Peyer's patch (tissue), 4 donors: ENCODE results near the gene GLS. TPM values are rescaled to one million over a fixed set of nuclear protein-coding genes. Genes with fewer than 3 reads are reported as not detected.

Experiments used
- DNase-seq, 3 donors: peaks; one replicate each; pipeline ENCODE4 v3.0.0-alpha.2; 2017 to 2019
- H3K27ac ChIP-seq, 4 donors: fragments of 200-600 bp; sonication (generic); one replicate each; pipeline ENCODE4 v1.5.1; 2016 to 2019
- H3K27me3 ChIP-seq, 2 donors: fragments of 200-600 bp; sonication (generic); one replicate each; pipeline ENCODE4 v1.5.1; 2019
- H3K36me3 ChIP-seq, 3 donors: fragments of 200-600 bp; sonication (generic); one replicate each; pipeline ENCODE4 v1.5.1; 2016 to 2019
- H3K4me1 ChIP-seq, 4 donors: fragments of 200-600 bp; sonication (generic); one replicate each; pipeline ENCODE4 v1.5.1; 2016 to 2019
- H3K4me3 ChIP-seq, 4 donors: fragments of 200-600 bp; sonication (generic); 1 replicate in 3 of 4; 2 replicates in 1 of 4; pipeline ENCODE4 v1.5.1; 2016 to 2019; ENCODE audit warnings: mild to moderate bottlenecking in 1 of 4
- H3K9me3 ChIP-seq, 4 donors: fragments of 200-600 bp; sonication (generic); one replicate each; pipeline ENCODE4 v1.5.1; 2016 to 2019; ENCODE audit warnings: mild to moderate bottlenecking in 1 of 4
- CTCF ChIP-seq, 6 experiments: fragments of 450-650 bp in 4 of 6; fragments of 200-600 bp in 2 of 6; sonication (generic) in 1 of 6; IDR thresholded peaks; one replicate each; pipeline ENCODE4 v1.5.1; 2017 to 2019; ENCODE audit warnings: antibody characterized with exemption in 6 of 6, mild to moderate bottlenecking in 3 of 6, moderate library complexity in 1 of 6
- POLR2A ChIP-seq, 2 donors: fragments of 450-650 bp; IDR thresholded peaks; one replicate each; pipeline ENCODE4 v1.5.1; 2017; ENCODE audit warnings: antibody characterized with exemption in 2 of 2, mild to moderate bottlenecking in 2 of 2, moderate library complexity in 2 of 2
- total RNA-seq, 4 donors: library from RNA; depleted of rRNA; stranded (reverse); fragments of >200 nt; gene quantifications; one replicate each; pipeline ENCODE4 v1.1.0, GENCODE V29; 2016

The GLS gene
- total RNA-seq, 4 donors from 2014 or later = 232 to 298 (median 258) TPM

GRCh38 chr2:190842606-190843104 is 38.0 kb upstream of the GLS start:
- DNase-seq = no peak
- no peak for TF ChIP-seq POLR2A (IDR thresholded peaks at IDR 0.05)
- no peak for TF ChIP-seq CTCF (IDR thresholded peaks at IDR 0.05)
- H3K4me3 ChIP-seq = no peak overlapping the region
- no peak overlapping the region for H3K27ac ChIP-seq
- no peaks in the 10 kb centered on the region for H3K27me3 ChIP-seq
- no peaks in the 10 kb centered on the region for H3K36me3 ChIP-seq
- H3K4me1 ChIP-seq = peaks cover 0 to under 1% (median 0%) of the 10 kb centered on the region in 4 donors
- no peaks in the 10 kb centered on the region for H3K9me3 ChIP-seq

GRCh38 chr2:190843890-190844699 is 36.5 kb upstream of the GLS start:
- Histone ChIP-seq H3K27me3 (no peaks in the 10 kb centered on the region), H3K36me3 (no peaks in the 10 kb centered on the region), H3K4me3 (no peak overlapping the region), H3K4me1 (peaks cover 0 to 3% (median 0%) of the 10 kb centered on the region in 4 donors), H3K9me3 (no peaks in the 10 kb centered on the region), H3K27ac (no peak overlapping the region)
- TF ChIP-seq POLR2A (IDR thresholded peaks at IDR 0.05) (no peak), CTCF (IDR thresholded peaks at IDR 0.05) (no peak)
- DNase-seq = no peak

GRCh38 chr2:190844700-190845401 is 35.8 kb upstream of the GLS start:
- Histone ChIP-seq H3K27me3 (no peaks in the 10 kb centered on the region), H3K27ac (no peak overlapping the region), H3K9me3 (no peaks in the 10 kb centered on the region), H3K4me1 (peaks cover 0 to 3% (median 0%) of the 10 kb centered on the region in 4 donors), H3K4me3 (no peak overlapping the region), H3K36me3 (no peaks in the 10 kb centered on the region)
- no peak for TF ChIP-seq POLR2A (IDR thresholded peaks at IDR 0.05)
- TF ChIP-seq CTCF (IDR thresholded peaks at IDR 0.05) = no peak
- DNase-seq = no peak

- no peak overlapping the region for H3K4me3 ChIP-seq
- peaks cover 0 to 3% (median 0%) of the 10 kb centered on the region in 4 donors for H3K4me1 ChIP-seq
- DNase-seq = no peak
- H3K27ac ChIP-seq = no peak overlapping the region
- H3K27me3 ChIP-seq = no peaks in the 10 kb centered on the region
- no peaks in the 10 kb centered on the region for H3K36me3 ChIP-seq
- no peaks in the 10 kb centered on the region for H3K9me3 ChIP-seq
- no peak for TF ChIP-seq CTCF (IDR thresholded peaks at IDR 0.05)
- no peak for TF ChIP-seq POLR2A (IDR thresholded peaks at IDR 0.05)
Observed at GRCh38 chr2:190846746-190847145, 33.9 kb upstream of the GLS start.

GRCh38 chr2:190847504-190848081 is 33.0 kb upstream of the GLS start:
- no peak overlapping the region for H3K27ac ChIP-seq
- TF ChIP-seq POLR2A (IDR thresholded peaks at IDR 0.05) (no peak), CTCF (IDR thresholded peaks at IDR 0.05) (no peak)
- H3K36me3 ChIP-seq = no peaks in the 10 kb centered on the region
- no peak for DNase-seq
- no peaks in the 10 kb centered on the region for H3K9me3 ChIP-seq
- H3K4me3 ChIP-seq = no peak overlapping the region
- no peaks in the 10 kb centered on the region for H3K27me3 ChIP-seq
- peaks cover 0 to 3% (median 0%) of the 10 kb centered on the region in 4 donors for H3K4me1 ChIP-seq
